ENCODE results near the gene AGAP5. TPM values are rescaled to one million over a fixed set of nuclear protein-coding genes. Genes with fewer than 3 reads are reported as not detected.

AGAP5 gene
- total and polyA plus RNA-seq, 2 of the 13 experiments (the other 11 are each of a cell fraction or from before 2014, with no cell fraction given) = 5.3 to 7.9 TPM

DNA sequence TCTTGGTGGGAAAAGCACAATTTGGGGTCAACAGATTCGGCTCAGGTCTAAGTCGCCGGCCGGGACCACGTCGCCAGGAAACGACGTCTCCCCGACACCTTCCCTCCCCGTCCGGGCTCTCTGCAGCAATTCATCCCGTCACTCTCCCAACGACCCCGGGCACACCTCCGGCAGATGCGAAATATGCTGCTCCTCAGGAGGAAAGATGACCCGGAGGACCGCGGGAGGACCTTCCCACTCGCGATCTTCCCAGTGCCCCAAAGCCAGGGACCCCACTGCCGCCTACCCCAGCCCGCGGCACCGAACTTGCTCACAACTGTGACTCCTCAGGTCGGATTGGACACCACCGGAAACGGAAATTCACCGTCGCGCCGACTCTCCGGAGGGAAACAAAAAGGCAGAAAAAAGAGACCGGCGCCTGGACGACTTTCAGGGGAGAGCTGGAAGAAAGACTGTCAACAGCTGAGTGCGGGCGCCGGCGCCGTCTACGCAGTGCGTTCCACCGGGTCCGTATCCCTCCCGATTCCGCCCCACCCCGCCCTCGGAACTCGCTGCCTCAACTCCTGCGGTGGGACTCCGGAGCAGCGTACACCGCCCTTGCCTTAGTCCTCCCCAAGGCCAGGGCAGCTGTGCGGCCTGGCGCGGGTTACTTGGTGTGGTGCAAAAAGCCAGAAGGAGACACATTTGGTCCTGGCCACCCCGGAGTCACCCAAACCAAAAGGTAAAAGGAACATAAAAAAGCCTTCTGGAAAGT lies 32.4 kb upstream of the AGAP5 start (continued):
- TF ChIP-seq, protein P1, sequence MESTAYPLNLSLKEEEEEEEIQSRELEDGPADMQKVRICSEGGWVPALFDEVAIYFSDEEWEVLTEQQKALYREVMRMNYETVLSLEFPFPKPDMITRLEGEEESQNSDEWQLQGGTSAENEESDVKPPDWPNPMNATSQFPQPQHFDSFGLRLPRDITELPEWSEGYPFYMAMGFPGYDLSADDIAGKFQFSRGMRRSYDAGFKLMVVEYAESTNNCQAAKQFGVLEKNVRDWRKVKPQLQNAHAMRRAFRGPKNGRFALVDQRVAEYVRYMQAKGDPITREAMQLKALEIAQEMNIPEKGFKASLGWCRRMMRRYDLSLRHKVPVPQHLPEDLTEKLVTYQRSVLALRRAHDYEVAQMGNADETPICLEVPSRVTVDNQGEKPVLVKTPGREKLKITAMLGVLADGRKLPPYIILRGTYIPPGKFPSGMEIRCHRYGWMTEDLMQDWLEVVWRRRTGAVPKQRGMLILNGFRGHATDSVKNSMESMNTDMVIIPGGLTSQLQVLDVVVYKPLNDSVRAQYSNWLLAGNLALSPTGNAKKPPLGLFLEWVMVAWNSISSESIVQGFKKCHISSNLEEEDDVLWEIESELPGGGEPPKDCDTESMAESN (CRISPR knock-in tag; conservative IDR thresholded peaks at IDR 0.05) = 0 out of 2 replicates have a peak, but pooled peaks have one; percentile 44
- TF ChIP-seq ZNF773 (CRISPR knock-in tag; IDR thresholded peaks at IDR 0.05; ENCODE audit: borderline replicate concordance) (no peak), ZMYM2 (CRISPR knock-in tag; IDR thresholded peaks at IDR 0.05) (no peak), XRCC5 (optimal IDR thresholded peaks at IDR 0.05; ENCODE audit: low read length) (peak; percentile 87), HIVEP1 (CRISPR knock-in tag; IDR thresholded peaks at IDR 0.05) (peak; percentile 84), KLF11 (CRISPR knock-in tag; IDR thresholded peaks at IDR 0.05) (no peak), ZNF543 (CRISPR knock-in tag; IDR thresholded peaks at IDR 0.05) (peak; percentile 75; the same call in 1 of the 2 replicates), HMGXB3 (CRISPR knock-in tag; IDR thresholded peaks at IDR 0.05; ENCODE audit: borderline replicate concordance) (no peak), ZNF687 (CRISPR knock-in tag; IDR thresholded peaks at IDR 0.05) (peak; percentile 85), MATR3 (CRISPR knock-in tag; IDR thresholded peaks at IDR 0.05) (no peak), ZMYM3 (CRISPR knock-in tag; IDR thresholded peaks at IDR 0.05) (no peak), CEBPG (CRISPR knock-in tag; IDR thresholded peaks at IDR 0.05) (0 out of 2 replicates have a peak, but pooled peaks have one; percentile 27), ZNF280B (CRISPR knock-in tag; IDR thresholded peaks at IDR 0.05; ENCODE audit: borderline replicate concordance) (peak; percentile 75)
- TF ChIP-seq, protein P2, sequence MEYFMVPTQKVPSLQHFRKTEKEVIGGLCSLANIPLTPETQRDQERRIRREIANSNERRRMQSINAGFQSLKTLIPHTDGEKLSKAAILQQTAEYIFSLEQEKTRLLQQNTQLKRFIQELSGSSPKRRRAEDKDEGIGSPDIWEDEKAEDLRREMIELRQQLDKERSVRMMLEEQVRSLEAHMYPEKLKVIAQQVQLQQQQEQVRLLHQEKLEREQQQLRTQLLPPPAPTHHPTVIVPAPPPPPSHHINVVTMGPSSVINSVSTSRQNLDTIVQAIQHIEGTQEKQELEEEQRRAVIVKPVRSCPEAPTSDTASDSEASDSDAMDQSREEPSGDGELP (IDR thresholded peaks at IDR 0.05; ENCODE audit: borderline replicate concordance, low read depth) = peak; percentile 94
- TF ChIP-seq, protein P3, sequence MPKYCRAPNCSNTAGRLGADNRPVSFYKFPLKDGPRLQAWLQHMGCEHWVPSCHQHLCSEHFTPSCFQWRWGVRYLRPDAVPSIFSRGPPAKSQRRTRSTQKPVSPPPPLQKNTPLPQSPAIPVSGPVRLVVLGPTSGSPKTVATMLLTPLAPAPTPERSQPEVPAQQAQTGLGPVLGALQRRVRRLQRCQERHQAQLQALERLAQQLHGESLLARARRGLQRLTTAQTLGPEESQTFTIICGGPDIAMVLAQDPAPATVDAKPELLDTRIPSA (CRISPR knock-in tag; IDR thresholded peaks at IDR 0.05; ENCODE audit: borderline replicate concordance) = no peak

All from HepG2 (cell line).